Cardiac muscle cell (in vitro differentiated cells and primary cell): Measurements from ENCODE around the gene KRTAP12-4. TPM values are rescaled to one million over a fixed set of nuclear protein-coding genes. Genes with fewer than 3 reads are reported as not detected.

Experiments
- DNase-seq, 2 donors: peaks; one replicate each; pipeline versions ENCODE4 v3.0.0 to v3.0.0-alpha.2; 2010 to 2017; ENCODE audit warnings: low read depth in 1 of 2, low spot score in 1 of 2
- H3K27ac ChIP-seq: fragments of 200-600 bp; sonication (generic); 2 replicates; pipeline ENCODE4 v1.5.1; 2016
- H3K27me3 ChIP-seq: fragments of 200-600 bp; sonication (generic); 2 replicates; pipeline ENCODE4 v1.6.0; 2016; ENCODE audit warnings: control low read depth
- H3K36me3 ChIP-seq: fragments of 200-600 bp; sonication (generic); 2 replicates; pipeline ENCODE4 v1.5.1; 2016; ENCODE audit warnings: control low read depth
- H3K4me1 ChIP-seq: fragments of 200-600 bp; sonication (generic); 2 replicates; pipeline ENCODE4 v1.8.1; 2017; ENCODE audit warnings: low read depth, mild to moderate bottlenecking, mixed run types
- H3K4me3 ChIP-seq: fragments of 200-600 bp; sonication (generic); 2 replicates; pipeline ENCODE4 v1.5.1; 2016; ENCODE audit warnings: mild to moderate bottlenecking
- H3K9me3 ChIP-seq: fragments of 200-600 bp; sonication (generic); 2 replicates; pipeline ENCODE4 v1.5.1; 2017; ENCODE audit warnings: low read depth, mild to moderate bottlenecking, control low read depth
- polyA plus RNA-seq: library from polyadenylated mRNA; unstranded; fragments of >200 nt; fragmentation: Nextera tagmentation; extraction: Ambion mirVana; gene quantifications from 2 replicates; pipeline ENCODE4 v1.2.1, GENCODE V29; 2016
- total RNA-seq: library from RNA; depleted of rRNA; stranded (reverse); fragments of >200 nt; gene quantifications from 2 replicates; pipeline ENCODE4 v1.2.3, GENCODE V29; 2016
- TF ChIP-seq, protein P1 (sequence below): IDR thresholded peaks from 2 replicates; pipeline ENCODE4 v1.5.1; 2012; ENCODE audit warnings: low read depth, mild to moderate bottlenecking, low read length

Gene KRTAP12-4, protein sequence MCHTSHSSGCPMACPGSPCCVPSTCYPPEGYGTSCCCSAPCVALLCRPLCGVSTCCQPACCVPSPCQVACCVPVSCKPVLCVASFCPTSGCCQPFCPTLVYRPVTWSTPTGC
- not detected in 2 replicates for total RNA-seq
- polyA plus RNA-seq: not detected in 2 replicates

DNA sequence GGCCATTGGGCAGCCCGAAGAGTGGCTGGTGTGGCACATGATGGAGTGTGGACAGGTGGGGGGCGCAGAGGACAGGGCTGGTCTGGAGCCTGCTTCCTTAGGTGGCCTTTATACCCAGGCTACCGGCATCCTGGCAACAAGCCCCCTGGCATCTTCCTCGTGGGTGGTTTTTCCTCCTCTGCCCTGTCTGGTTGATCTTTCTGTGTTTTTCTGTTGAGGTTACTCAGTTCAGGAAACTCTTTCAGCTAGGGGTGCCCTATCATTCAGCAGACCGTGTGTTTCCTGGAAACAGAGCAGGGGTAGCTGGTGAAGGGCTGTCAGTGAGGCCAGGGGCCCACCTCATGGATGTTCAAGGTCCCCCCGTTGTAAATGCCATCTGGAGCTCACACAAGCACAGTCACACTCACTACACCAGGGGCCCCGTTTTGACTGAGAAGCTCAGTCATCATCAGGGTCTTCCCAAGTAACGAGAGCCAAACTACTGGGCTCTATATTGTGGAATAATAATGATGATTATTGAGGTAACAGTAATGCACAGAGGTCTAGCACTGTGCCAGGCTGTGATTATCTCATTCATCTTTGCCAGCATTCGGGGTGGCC lies at the start of gene KRTAP12-4:
Gene KRTAP12-4, minus strand, starts transcription at position 84 of the 600 bp plus-strand sequence. Its CDS starts 45 bp downstream, at position 39.
- TF ChIP-seq, protein P1, sequence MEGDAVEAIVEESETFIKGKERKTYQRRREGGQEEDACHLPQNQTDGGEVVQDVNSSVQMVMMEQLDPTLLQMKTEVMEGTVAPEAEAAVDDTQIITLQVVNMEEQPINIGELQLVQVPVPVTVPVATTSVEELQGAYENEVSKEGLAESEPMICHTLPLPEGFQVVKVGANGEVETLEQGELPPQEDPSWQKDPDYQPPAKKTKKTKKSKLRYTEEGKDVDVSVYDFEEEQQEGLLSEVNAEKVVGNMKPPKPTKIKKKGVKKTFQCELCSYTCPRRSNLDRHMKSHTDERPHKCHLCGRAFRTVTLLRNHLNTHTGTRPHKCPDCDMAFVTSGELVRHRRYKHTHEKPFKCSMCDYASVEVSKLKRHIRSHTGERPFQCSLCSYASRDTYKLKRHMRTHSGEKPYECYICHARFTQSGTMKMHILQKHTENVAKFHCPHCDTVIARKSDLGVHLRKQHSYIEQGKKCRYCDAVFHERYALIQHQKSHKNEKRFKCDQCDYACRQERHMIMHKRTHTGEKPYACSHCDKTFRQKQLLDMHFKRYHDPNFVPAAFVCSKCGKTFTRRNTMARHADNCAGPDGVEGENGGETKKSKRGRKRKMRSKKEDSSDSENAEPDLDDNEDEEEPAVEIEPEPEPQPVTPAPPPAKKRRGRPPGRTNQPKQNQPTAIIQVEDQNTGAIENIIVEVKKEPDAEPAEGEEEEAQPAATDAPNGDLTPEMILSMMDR: no peak

DNA sequence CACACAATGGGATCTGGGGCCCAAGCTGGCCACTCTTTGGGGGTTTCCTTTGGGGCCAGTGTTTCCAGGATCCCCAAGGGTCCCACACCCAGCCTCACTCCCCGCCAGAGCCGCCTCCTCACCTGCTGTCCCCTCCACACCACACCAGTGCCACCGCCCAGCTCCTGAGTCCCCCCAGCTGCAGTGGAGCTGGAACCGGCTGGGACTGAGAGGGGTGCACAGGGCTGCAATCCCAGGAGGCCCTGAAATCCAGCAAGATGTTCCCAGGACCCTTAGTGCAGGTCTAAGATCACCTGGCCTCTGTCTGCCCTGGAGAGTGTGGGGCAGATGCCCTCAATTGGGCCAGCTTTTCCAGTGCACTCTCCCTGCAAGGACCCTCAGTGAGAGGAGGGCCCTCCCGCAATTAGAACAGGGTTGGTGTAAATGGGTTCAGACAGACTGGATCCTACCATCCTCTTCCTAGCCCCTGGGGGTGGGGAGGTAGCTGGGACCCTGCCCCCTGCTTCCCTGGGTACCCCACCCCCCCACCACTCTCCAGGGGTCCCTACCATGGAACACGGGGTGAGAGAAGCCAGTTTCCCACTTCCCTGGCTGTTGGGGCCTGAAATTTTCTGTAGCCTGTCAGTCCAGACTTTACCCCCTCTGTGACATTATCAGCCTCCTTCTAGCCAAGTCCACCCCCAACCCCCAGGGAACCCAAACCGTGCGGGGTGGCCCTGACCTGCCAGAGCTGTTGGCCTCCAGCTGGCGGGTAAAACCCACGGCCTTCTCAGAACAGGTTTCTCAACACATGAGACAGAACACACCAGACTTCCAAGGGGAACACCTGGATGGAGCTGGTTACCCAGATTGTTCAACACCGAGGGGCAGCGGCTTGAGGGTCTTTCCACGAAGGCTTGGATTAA lies 49.5 kb upstream of the KRTAP12-4 start:
- no peaks in the 10 kb centered on the region for H3K9me3 ChIP-seq
- no peak overlapping the region for H3K4me3 ChIP-seq
- H3K27ac ChIP-seq: no peak overlapping the region
- TF ChIP-seq, protein P1: no peak
- no peak for DNase-seq
- H3K27me3 ChIP-seq: peaks cover 77% of the 10 kb centered on the region
- no peaks in the 10 kb centered on the region for H3K36me3 ChIP-seq
- H3K4me1 ChIP-seq: no peaks in the 10 kb centered on the region

More for the DNA sequence above, at the start of gene KRTAP12-4:
- Histone ChIP-seq H3K36me3 (no peaks in the 10 kb centered on the region), H3K27ac (no peak within 1 kb of the TSS), H3K27me3 (no peaks in the 10 kb centered on the region), H3K4me1 (no peaks in the 10 kb centered on the region), H3K4me3 (no peak within 1 kb of the TSS), H3K9me3 (no peaks in the 10 kb centered on the region)
- DNase-seq: no peak

DNA sequence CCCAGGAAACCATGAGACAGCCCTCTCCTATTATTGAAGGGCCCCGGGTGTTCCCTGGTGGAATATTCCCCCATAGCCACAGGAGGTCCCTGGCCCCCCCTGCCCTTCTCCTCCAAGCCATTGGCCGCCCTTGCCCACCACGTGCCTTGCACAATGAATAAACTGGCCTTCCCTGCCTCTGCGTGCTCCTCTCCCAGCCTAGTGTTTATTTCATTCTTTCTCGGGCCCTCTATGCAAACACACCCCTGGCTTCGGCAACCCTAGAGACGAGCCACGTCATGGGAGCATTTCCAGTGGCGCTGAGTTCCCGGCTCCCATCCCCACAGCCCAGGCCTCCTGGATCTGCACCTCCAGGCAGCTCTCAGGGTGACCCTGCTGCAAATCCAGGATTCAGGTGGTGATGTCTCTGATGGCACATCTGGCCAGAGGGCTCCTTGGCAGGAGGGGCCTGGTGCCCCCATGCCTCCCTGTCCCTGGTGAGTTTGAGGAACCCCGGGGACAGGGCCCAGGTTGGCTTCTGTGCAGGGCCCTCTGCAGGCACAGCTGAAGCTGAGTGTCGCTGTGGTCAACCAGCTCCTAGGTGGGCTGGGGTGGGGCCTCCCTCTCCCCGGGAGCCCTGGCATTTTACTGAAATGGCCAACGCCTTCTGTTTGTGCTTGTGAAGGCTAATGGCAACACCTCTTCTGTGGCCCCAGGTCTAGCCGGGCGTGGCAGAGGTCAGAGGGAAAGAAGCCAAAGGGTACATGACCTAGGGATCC lies 48.7 kb upstream of the KRTAP12-4 start:
- Histone ChIP-seq H3K4me3 (no peak overlapping the region), H3K27ac (no peak overlapping the region), H3K36me3 (no peaks in the 10 kb centered on the region), H3K4me1 (no peaks in the 10 kb centered on the region), H3K27me3 (peaks cover 68% of the 10 kb centered on the region), H3K9me3 (no peaks in the 10 kb centered on the region)
- DNase-seq: no peak
- TF ChIP-seq, protein P1: no peak

DNA sequence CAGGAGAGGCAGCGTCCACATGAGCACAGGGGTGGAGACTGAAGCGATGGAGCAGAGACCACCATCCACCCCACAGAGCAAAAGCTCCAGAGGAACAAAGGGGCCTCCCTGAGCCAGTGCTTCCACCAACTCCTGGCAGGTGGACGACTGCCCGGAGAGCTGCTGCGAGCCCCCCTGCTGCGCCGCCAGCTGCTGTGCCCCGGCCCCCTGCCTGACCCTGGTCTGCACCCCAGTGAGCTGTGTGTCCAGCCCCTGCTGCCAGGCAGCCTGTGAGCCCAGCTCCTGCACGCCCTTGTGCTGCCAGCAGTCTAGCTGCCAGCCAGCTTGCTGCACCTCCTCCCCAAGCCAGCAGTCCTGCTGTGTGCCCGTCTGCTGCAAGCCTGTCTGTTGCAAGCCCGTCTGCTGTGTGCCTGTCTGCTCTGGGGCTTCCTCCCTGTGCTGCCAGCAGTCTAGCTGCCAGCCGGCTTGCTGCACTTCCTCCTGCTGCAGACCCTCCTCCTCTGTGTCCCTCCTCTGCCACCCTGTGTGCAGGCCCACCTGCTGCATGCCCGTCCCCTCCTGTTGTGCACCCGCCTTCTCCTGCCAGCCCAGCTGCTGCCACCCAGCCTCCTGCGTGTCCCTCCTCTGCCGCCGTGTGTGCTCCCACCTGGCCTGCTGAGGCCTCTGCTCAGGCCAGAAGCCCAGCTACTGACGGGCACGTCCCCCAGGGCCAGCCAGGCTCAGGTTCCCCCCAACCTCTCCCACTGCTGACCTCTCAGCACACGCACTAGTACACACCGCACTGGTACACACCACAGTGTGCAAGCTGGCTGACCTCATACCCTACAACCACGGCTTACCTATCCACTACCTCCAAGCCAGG lies 47.9 kb upstream of the KRTAP12-4 start:
- Histone ChIP-seq H3K9me3 (no peaks in the 10 kb centered on the region), H3K27ac (no peak overlapping the region), H3K4me1 (no peaks in the 10 kb centered on the region), H3K4me3 (no peak overlapping the region), H3K27me3 (peaks cover 60% of the 10 kb centered on the region), H3K36me3 (no peaks in the 10 kb centered on the region)
- TF ChIP-seq, protein P1: no peak
- no peak for DNase-seq
